ENCODE measurements around the gene CUTA.
"Not testable (repeated sequence)": the region's sequence is repeated elsewhere in the genome, so short reads cannot be mapped to it uniquely, and the experiment has no call there.

CUTA gene

DNA sequence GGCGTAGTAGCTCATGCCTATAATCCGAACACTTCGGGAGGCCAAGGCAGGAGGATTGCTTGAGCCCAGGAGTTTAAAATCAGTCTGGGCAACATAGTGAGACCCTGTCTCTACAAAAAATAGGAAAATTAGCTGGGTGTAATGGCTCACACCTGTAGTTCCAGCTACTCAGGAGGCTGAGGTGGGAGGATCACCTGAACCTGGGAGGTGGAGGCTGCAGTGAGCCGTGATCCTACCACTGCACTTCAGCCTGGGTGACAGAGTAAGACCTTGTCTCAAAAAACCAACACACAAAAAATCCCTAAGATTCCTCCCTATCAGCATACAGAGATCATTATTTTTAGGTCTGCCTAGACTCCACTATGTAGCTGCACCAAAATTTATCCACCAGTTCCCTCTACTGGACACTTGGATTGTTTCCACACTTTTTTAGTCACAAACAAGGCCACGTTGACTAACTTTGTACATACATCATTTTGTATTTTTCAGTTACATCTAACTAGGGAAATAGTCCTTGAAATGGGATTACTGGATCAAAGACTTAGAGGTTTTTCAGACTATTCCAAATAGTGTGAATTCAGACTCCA is 10.7 kb downstream of the CUTA start:
- DNase-seq (ENCODE audit: insufficient read length, low spot score), result no peak
- FAIRE-seq, result no peak

DNA sequence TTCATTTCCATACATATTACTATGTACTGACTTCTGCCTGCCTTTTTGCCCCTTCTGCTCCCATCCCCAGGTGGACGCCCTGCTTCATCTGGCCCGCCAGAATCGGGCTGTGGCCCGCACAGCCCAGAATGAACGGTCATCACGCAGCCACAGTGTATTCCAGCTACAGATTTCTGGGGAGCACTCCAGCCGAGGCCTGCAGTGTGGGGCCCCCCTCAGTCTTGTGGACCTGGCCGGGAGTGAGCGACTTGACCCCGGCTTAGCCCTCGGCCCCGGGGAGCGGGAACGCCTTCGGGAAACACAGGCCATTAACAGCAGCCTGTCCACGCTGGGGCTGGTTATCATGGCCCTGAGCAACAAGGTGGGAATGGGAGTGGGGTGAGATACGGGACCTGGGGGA is 11.8 kb downstream of the CUTA start:
- no peak for FAIRE-seq
- no peak for DNase-seq (ENCODE audit: insufficient read length, low spot score)

DNA sequence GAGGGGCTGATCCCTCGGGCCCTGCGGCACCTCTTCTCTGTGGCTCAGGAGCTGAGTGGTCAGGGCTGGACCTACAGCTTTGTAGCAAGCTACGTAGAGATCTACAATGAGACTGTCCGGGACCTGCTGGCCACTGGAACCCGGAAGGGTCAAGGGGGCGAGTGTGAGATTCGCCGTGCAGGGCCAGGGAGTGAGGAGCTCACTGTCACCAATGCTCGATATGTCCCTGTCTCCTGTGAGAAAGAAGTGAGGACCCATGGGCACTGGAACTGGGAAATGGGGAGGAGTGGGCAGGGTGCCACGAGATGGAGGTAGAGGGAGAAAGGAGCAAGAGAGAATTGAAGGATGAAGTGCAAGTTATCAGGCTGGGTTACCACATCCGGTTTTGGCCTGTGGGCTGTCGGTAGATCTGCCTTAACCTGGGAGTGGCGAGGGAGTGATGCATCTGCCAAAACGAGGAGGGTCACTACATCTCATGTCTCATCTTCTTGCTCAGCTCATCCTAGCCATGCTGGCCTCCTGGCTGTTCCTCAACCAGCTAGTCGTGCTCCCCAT is 12.4 kb downstream of the CUTA start:
- no peak for FAIRE-seq
- DNase-seq (ENCODE audit: insufficient read length, low spot score), result no peak

DNA sequence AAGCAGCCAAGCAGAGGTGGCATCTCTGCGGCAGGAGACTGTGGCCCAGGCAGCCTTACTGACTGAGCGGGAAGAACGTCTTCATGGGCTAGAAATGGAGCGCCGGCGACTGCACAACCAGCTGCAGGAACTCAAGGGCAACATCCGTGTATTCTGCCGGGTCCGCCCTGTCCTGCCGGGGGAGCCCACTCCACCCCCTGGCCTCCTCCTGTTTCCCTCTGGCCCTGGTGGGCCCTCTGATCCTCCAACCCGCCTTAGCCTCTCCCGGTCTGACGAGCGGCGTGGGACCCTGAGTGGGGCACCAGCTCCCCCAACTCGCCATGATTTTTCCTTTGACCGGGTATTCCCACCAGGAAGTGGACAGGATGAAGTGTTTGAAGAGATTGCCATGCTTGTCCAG is 13.0 kb downstream of the CUTA start:
- DNase-seq (ENCODE audit: insufficient read length, low spot score) (no peak), FAIRE-seq (no peak)

DNA sequence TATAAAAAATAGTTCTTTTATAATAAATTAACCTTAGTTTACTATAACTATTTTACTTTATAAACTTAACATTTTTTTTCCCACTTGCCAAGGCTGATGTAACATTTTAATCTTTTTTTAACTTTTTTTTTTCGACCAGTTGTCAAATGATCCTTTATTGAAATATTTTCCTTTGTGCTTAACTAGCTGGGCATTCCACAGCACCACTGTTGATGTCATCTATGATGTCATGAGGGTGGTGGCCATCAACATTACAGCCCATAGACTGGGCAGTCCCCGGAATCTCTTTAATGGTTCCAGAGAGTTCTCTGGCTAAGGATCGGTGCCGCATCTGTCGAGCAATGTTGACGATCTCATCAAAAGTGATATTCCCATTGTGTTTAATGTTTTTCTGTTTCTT is 18.0 kb downstream of the CUTA start:
- not testable (repeated sequence) for FAIRE-seq; DNase-seq (ENCODE audit: insufficient read length, low spot score)

DNA sequence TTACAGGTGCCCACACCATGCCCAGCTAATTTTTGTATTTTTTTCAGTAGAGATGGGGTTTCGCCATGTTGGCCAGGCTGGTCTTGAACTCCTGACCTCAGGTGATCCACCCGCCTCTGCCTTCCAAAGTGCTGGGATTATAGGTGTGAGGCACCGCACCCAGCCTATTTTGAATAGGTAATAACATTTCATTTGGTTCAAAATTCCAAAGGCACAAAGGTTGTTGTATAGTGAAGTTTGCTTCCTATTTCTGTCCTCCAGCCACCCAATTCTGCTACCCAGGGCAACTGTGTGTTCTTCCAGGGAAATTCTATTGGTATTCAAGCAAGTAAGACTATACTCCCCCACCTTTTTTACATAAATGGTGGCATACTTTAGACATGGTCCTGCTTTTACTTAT is 19.3 kb downstream of the CUTA start:
- FAIRE-seq; DNase-seq (ENCODE audit: insufficient read length, low spot score): not testable (repeated sequence)

DNA sequence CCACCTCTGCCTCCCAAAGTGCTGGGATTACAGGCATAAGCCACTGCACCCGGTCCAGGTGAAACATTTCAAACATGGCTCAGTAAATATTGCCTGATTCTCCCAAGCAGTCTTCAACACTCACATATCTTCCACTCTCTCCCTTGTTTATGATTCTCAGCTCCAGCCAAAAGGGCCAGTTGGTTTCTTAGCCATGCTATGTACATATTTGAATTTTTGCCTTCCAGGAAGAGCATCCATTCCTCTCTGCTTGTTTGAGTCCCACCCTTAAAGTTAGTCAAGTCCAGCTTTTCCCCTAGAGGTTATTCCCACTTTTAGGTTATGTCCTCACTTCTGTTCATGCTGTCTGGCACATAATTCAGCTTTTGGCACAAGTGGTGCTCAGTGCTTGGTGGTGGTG is 20.4 kb downstream of the CUTA start:
- FAIRE-seq (no peak), DNase-seq (ENCODE audit: insufficient read length, low spot score) (no peak)

DNA sequence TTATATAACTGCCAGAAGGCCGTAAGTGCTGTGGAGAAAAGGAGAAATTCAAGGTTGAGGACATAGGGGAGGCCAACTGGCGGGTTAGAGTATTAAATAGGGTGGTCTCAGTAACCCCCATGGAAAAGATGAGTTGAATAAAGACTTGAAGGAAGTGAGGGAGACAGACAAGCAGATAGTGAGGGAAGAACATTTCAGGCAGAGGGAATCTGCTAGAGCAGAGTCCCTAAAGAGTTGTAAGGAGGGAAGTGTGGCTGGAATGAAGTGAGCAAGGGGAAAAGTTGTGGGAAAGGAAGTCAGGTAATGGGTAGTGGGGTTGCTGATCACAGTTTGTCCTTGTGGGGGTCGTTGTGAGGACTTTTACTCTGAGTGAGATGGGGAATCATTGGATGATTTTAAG is 24.9 kb downstream of the CUTA start:
- no peak for FAIRE-seq

GRCh38 chr6:33392595-33392948 is 25.3 kb downstream of the CUTA start:
- no peak for DNase-seq (ENCODE audit: insufficient read length, low spot score)
- FAIRE-seq, result no peak

More for the DNA sequence above, 24.9 kb downstream of the CUTA start:
- DNase-seq (ENCODE audit: insufficient read length, low spot score), result no peak

- DNase-seq (ENCODE audit: insufficient read length, low spot score) (no peak), FAIRE-seq (no peak)
These were observed 25.8 kb downstream of the CUTA start for GRCh38 chr6:33391922-33392594.

DNA sequence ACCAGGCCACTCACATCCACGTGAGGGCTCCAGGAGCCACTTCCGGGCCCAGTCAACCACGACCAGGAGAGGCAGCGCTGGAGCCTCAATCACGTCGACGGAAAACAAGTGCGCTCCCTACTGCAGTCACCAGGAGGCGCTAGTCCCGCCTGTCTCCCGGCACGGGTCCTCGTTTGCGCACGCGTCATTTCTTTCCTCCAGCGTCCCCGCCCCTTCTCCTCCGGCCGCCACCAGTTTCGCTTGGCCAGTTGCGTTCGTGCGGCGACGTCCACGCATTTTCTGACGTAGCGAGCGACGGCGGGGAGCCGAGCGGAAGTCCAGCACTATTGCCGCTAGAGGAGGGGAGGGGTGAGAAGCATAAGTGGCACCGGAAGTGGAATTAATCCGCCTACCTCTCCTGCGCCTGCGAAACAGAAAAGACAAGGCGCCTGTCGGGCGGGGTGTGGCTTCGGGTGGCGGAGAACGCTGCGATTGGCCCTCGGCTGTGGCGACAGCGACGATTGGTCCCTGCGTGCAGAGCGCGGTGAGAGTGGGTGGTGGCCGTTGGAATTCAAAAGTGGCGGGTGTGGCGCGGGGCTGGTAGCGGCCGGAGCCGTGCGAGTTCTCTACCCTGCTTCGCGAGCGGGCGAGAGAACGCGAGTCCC is 26.5 kb downstream of the CUTA start, which contains the start of gene KIFC1:
TSS of gene KIFC1 (plus strand) at position 546 of the 644 bp plus-strand sequence. CDS start 163 bp downstream, outside the sequence.
- FAIRE-seq (peak; percentile 93), DNase-seq (ENCODE audit: insufficient read length, low spot score) (peak; percentile 96)

- no peak for DNase-seq (ENCODE audit: insufficient read length, low spot score)
- FAIRE-seq, result no peak
These were observed 27.1 kb downstream of the CUTA start for GRCh38 chr6:33390767-33391277.

DNA sequence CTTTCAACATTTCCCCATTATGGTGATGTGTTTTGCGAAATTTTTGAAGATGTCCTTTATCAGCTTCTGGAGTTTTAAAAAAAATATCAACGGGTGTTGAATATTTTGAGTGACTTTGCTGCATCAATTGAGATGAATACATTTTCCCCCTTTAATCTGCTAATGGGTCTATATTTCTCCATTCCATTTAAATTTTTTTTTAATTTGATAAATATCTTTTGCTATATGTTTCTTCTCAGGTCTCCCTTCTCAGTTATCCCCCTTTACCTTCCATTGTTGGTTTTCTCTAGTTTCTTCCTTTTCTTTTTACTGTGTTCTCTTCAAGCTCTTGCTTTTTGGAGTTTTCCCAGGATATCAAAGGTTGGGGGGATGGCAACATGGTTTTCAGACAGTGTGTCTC is 27.7 kb downstream of the CUTA start:
- DNase-seq (ENCODE audit: insufficient read length, low spot score), result no peak

GRCh38 chr6:33384581-33385020 is 33.3 kb downstream of the CUTA start:
- FAIRE-seq, result no peak
- peak; percentile 76 for DNase-seq (ENCODE audit: insufficient read length, low spot score)

More for the DNA sequence above, 27.7 kb downstream of the CUTA start:
- no peak for FAIRE-seq

DNA sequence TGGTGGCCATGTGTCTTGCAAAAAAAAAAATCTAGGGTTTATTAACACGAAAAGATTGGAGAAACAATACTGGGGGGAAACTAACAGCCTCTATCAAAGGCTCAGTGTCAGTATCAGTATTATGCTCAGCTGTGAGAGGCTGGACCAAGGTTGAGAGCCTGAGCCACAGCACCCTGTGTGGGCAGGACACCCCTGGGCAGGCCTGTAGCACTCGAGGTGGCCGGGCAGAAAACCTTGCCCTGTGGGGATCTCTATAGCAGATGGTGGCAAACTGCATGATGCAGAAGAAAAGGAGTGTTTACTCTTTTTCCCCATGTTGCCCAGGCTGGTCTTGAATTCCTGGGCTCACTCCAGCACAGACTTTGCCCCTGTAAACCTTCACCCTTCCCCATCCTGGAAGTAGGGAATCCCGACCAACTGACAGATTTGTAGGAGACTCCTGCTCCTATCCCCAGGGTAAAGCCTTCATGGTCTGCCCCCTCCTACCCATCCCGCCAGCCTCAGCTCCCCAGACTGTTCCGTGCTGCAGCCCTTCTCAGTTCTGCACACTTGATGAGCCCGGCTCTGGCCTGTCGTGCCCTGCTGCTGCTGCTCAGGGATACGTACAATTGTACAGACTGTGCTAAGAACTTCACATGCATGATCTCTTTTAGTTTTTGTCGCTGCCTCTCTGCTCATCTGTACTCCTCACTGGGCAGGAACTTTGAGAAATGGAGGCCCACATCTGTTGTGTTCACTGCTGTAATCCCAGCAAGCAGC is 34.3 kb downstream of the CUTA start:
- FAIRE-seq, result no peak
- DNase-seq (ENCODE audit: insufficient read length, low spot score), result no peak

GRCh38 chr6:33380272-33380981 is 37.5 kb downstream of the CUTA start:
- DNase-seq (ENCODE audit: insufficient read length, low spot score), result no peak

GRCh38 chr6:33379184-33379583 is 38.7 kb downstream of the CUTA start:
- not testable (repeated sequence) for DNase-seq (ENCODE audit: insufficient read length, low spot score); FAIRE-seq

More at GRCh38 chr6:33380272-33380981, 37.5 kb downstream of the CUTA start:
- FAIRE-seq, result no peak

DNA sequence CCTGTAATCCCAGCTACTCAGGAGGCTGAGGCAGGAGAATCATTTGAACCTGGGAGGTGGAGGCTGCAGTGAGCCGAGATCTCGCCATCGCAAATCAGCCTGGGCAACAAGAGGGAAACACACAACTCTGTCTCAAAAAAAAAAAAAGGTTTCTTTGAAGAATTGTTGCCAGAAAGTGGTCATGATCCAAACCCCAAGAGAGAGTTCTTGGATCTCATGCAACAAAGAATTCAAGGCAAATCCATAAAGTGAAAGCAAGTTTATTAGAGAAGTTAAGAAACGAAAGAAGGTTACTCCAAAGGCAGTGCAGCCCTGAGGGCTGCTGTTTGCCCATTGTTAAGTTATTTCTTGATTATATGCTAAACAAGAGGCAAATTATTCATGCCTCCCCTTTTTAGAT is 40.7 kb downstream of the CUTA start:
- FAIRE-seq, result no peak
- no peak for DNase-seq (ENCODE audit: insufficient read length, low spot score)

GRCh38 chr6:33375143-33375671 is 42.7 kb downstream of the CUTA start:
- DNase-seq (ENCODE audit: insufficient read length, low spot score) (no peak), FAIRE-seq (peak; percentile 57)
